Measurements from ENCODE around the gene CEPT1.

Gene CEPT1

DNA sequence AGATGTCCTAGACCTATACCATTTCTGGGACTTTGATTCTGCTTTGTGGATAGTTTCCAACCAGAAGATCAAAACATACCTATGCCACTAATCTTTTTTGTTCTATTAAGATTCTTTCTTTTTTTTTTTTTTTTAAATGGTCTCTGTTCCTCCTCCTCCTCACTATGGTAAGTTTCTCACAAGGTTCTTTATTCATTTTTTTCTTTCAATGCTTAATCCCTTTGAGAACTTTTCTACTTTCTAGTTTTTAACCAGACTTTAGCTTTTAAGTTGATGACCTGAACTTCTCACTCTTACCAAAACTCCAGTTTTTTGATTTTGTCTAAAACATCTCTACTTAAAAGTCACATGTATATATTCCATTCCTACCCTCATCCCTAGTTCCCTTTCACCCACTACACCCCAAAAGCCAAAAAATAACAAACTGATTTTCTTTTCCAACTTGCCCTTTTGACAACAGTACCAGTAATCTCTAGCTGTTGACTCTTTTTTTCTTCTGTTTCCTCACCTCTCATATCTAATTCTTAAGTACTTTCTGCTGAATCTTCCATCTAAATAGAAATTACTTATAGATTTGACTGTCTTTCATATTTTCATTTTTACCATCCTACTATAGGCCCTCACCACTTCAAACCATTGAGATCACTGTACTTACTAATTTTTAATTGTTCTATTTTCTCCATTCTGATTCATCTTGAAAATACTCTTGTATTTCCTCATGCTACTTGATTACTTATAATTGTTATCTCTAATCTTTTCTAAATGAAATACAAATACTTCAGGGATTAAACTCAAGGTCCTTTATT lies 6.1 kb downstream of the CEPT1 start:
- DNase-seq (ENCODE audit: low read depth in 1 of 2, low spot score in 1 of 2): no peak

DNA sequence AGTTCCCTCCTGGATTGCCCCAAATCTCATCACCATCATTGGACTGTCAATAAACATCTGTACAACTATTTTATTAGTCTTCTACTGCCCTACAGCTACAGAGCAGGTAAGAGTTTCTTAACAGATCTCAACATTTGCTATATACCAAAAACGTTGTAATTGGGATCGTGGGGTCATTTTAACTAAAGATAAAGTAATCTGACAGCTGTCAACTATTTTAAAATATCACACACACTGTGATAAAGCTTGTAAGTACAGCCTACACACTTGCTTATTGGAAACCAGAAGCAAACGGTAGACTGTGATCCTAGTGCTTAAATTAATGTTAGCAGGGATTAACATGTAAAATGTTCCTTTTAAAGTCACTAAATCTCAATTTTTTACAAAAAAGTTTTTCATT lies 7.9 kb downstream of the CEPT1 start:
- DNase-seq (ENCODE audit: low read depth in 1 of 2, low spot score in 1 of 2): no peak

GRCh38 chr1:111148376-111148881 lies 8.4 kb downstream of the CEPT1 start:
- no peak for DNase-seq (ENCODE audit: low read depth in 1 of 2, low spot score in 1 of 2)

- DNase-seq (ENCODE audit: low read depth in 1 of 2, low spot score in 1 of 2): no peak
Observed at GRCh38 chr1:111151838-111152237, 11.8 kb downstream of the CEPT1 start.

GRCh38 chr1:111154021-111154999 lies 14.3 kb downstream of the CEPT1 start:
- no peak for DNase-seq (ENCODE audit: low read depth in 1 of 2, low spot score in 1 of 2)

- DNase-seq (ENCODE audit: low read depth in 1 of 2, low spot score in 1 of 2): no peak
Observed at GRCh38 chr1:111157431-111157830, 17.4 kb downstream of the CEPT1 start.

GRCh38 chr1:111161843-111162487 lies 21.9 kb downstream of the CEPT1 start:
- DNase-seq (ENCODE audit: low read depth in 1 of 2, low spot score in 1 of 2): no peak

GRCh38 chr1:111162488-111162880 lies 22.5 kb downstream of the CEPT1 start:
- DNase-seq (ENCODE audit: low read depth in 1 of 2, low spot score in 1 of 2): no peak

- no peak for DNase-seq (ENCODE audit: low read depth in 1 of 2, low spot score in 1 of 2)
Observed at GRCh38 chr1:111163363-111163762, 23.3 kb downstream of the CEPT1 start.

- no peak for DNase-seq (ENCODE audit: low read depth in 1 of 2, low spot score in 1 of 2)
Observed at GRCh38 chr1:111164151-111164550, 24.1 kb downstream of the CEPT1 start.

DNA sequence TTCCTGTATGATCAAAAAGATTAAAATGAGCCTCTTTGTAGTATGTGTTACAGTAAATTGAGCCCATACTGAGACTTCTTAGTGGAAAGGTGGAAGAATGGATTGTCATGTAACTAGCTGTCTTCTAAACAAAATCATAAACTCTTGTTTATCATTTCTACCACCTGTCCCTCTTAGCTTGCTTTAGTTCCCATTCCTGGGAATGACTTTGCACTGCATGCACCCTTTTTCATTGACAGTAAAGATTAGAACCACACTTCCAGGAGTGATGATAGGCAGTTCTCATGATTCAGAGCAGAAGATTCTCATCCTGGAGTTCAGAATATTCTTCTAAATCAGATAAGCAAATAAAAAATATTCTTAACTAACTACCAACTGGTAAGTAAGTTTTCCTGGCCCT lies 32.4 kb downstream of the CEPT1 start:
- no peak for DNase-seq (ENCODE audit: low read depth in 1 of 2, low spot score in 1 of 2)

- DNase-seq (ENCODE audit: low read depth in 1 of 2, low spot score in 1 of 2): no peak
Observed at GRCh38 chr1:111174070-111174469, 34.0 kb downstream of the CEPT1 start.

- DNase-seq (ENCODE audit: low read depth in 1 of 2, low spot score in 1 of 2): no peak
Observed at GRCh38 chr1:111175349-111175748, 35.3 kb downstream of the CEPT1 start.

GRCh38 chr1:111176678-111177077 lies 36.7 kb downstream of the CEPT1 start:
- no peak for DNase-seq (ENCODE audit: low read depth in 1 of 2, low spot score in 1 of 2)

DNA sequence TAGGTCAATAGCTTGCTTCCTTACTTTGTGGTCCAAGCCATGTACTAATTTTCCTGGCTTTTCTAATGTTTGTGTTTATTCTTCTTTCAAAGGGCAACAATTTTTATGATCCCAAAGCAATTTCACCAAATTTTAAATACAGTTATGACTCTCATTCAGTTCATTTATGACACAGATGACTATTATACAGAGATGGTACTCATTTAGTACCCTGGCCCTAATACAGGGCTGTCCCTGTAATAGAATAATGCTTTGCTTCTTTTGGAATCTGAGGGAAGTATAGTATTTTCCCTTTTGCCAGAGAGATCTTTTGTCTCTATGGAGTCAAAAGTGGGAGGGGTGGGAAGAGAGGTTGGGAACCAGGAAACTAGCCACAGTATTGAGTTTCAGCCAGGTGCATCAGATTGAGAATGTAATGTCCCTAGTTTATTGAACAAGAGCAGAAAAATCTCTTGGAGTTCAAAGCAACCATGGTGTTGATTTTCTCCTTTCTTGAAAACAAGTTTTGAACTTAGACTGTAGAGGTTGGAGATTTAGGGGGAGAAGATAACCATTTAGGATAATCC lies 40.0 kb downstream of the CEPT1 start:
- DNase-seq (ENCODE audit: low read depth in 1 of 2, low spot score in 1 of 2): no peak

GRCh38 chr1:111182052-111182451 lies 42.0 kb downstream of the CEPT1 start:
- no peak for DNase-seq (ENCODE audit: low read depth in 1 of 2, low spot score in 1 of 2)

GRCh38 chr1:111183308-111184069 lies 43.5 kb downstream of the CEPT1 start:
- DNase-seq (ENCODE audit: low read depth in 1 of 2, low spot score in 1 of 2): no peak

GRCh38 chr1:111184663-111185062 lies 44.6 kb downstream of the CEPT1 start:
- no peak for DNase-seq (ENCODE audit: low read depth in 1 of 2, low spot score in 1 of 2)

DNA sequence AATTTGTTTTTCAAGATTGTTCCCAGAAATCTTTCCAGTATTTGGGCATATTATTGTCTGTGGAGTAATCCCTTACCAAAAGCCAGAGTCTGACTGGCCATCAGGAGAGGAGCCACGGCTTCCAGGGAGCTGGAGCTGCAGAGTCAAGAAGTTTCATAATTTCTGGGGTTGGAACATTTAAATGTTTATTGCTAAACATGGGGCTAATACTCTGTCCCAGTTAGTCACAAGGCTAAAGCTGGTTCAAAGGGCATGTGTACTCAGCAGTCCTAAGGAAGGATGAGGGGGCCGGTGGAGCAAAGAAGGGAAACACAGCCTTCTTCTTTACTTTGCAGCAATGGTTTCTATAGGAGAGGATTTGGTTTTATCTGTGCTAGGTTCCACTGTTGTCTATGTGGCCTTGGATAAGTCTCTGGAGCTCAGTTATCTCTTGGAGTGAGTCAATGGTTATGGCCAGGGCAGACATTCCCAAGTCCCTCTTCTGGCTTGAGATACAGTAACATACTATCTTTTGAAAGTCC lies 51.0 kb downstream of the CEPT1 start:
- no peak for DNase-seq (ENCODE audit: low read depth in 1 of 2, low spot score in 1 of 2)

- DNase-seq (ENCODE audit: low read depth in 1 of 2, low spot score in 1 of 2): no peak
Observed at GRCh38 chr1:111191496-111191895, 51.5 kb downstream of the CEPT1 start.

Measured in stimulated activated CD4-positive, alpha-beta T cell treated with anti-CD3 and anti-CD28 coated beads, Interleukin-15, amount 100 ng/mL, for 1 hour (primary cell).